ENCODE measurements around the gene PLS1. TPM values are rescaled to one million over a fixed set of nuclear protein-coding genes. Genes with fewer than 3 reads are reported as not detected.
"Not testable (repeated sequence)": the region's sequence is repeated elsewhere in the genome, so short reads cannot be mapped to it uniquely, and the experiment has no call there.

Gene PLS1
- total RNA-seq, 2 donors from 2014 or later, result 6.4 to 7.0 TPM

DNA sequence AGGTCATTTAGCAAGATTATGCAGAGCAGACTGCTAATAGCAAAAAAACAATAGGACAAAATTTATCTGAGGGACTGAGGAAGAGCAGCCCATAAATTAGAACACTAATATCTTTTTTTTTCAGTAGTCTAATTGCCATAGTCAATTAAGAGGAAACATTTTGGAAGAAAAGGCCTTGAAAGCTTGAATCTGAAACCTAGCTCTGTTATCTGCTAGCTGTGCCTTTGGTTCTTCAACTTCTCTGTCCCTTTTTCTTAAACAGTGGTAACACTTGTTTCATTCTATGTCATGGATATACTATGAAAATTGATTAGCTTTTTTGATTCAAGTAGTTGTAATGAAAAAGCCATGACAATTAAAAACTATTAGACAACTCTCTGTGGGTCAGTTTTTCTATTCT, 19.4 kb upstream of the PLS1 start:
- Histone ChIP-seq H3K9me3 (no peaks in the 10 kb centered on the region), H3K4me1 (replicated peaks) (no peaks in the 10 kb centered on the region), H3K27me3 (replicated peaks; ENCODE audit: insufficient read depth) (no peaks in the 10 kb centered on the region), H3K36me3 (no peaks in the 10 kb centered on the region), H3K4me3 (no peak overlapping the region), H3K27ac (no peak overlapping the region)
- TF ChIP-seq POLR2A (IDR thresholded peaks at IDR 0.05) (no peak), POLR2AphosphoS5 (IDR thresholded peaks at IDR 0.05) (no peak), CTCF (IDR thresholded peaks at IDR 0.05) (no peak)
- no peak for DNase-seq (ENCODE audit: low spot score)
- intact Hi-C loops (cut with DNase I), result no loop called here

GRCh38 chr3:142577696-142578328, 18.4 kb upstream of the PLS1 start:
- H3K4me3 ChIP-seq, result peak overlapping the region; percentile 71 to 82
- no peaks in the 10 kb centered on the region for H3K36me3 ChIP-seq
- H3K27ac ChIP-seq, result peak overlapping the region; percentile 88 to 95
- H3K27me3 ChIP-seq (replicated peaks; ENCODE audit: insufficient read depth), result no peaks in the 10 kb centered on the region
- intact Hi-C loops (cut with DNase I), result loop anchor here (1.0 to 2.0 kb wide), 2 partner anchors 129 to 423 kb away; partner anchors contain the start of genes U2SURP and XRN1
- WGBS, result 3% methylated on average over 12 of the region's 12 CpGs
- no peaks in the 10 kb centered on the region for H3K9me3 ChIP-seq
- no peaks in the 10 kb centered on the region for H3K4me1 ChIP-seq (replicated peaks)
- no peak for DNase-seq (ENCODE audit: low spot score)
- TF ChIP-seq POLR2AphosphoS5 (IDR thresholded peaks at IDR 0.05) (no peak), POLR2A (IDR thresholded peaks at IDR 0.05) (no peak)

DNA sequence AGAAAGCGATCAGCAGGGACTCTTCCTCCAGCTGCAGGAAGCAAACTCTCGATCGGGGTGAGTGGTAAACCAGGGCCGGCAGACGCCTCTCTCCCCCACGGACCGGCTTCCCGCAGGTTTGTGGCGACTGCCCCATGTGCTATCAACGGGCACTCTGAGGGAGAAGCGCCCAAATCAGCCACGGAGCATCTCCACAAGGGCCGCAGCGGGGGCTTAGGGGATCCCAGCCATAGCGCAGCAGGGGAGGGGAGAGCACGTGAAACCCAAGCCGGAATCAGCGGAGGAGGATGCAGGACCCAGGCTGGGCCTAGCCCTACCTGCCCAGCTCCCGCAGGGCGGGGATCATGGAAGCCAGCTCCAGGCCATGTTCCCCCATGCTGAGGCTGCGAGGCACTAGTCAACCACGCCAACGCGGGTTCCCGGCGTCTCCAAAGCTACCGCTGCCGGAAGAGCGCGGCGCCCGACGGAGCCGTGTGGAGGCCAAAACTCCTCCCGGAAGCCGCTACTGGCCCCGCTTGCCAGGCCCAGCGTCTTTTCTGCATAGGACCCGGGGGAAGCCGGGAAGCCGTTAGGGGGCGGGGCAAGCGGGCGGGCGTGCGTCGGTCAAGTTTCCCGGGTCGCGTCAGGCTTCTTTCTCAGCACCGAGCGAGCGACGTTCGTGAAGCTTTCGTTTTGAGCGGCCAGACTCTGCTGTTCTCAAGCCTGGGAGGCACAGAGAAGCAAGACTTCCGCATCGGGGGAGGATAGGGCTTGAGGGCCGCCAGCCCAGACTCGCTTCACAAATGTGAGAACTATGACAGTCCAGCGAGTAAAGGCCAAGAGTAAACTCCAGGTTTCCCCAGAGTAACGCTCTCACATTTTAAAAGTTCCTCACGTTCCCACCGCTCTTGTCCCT, 17.6 kb upstream of the PLS1 start, which contains the start of gene ATR:
ATR (minus strand) TSS at position 405 of the 895 bp plus-strand sequence; CDS start at position 376, 29 bp downstream.
- Histone ChIP-seq H3K9me3 (no peaks in the 10 kb centered on the region), H3K4me3 (peak within 1 kb of the TSS; percentile 71 to 82), H3K27ac (peak within 1 kb of the TSS; percentile 88 to 95), H3K27me3 (replicated peaks; ENCODE audit: insufficient read depth) (no peaks in the 10 kb centered on the region), H3K4me1 (replicated peaks) (no peaks in the 10 kb centered on the region), H3K36me3 (no peaks in the 10 kb centered on the region)
- TF ChIP-seq POLR2AphosphoS5 (IDR thresholded peaks at IDR 0.05), result peak; percentile 98
- peak in 2 of 4 experiments; percentile 27 to 28 for TF ChIP-seq CTCF (IDR thresholded peaks at IDR 0.05)
- peak; percentile 75 for TF ChIP-seq POLR2A (IDR thresholded peaks at IDR 0.05)
- under 1% methylated on average over 52 of the region's 65 CpGs for WGBS
- intact Hi-C loops (cut with DNase I), result loop anchor here (1.0 to 2.0 kb wide), 2 partner anchors 130 to 423 kb away; partner anchors contain the start of genes U2SURP and XRN1
- DNase-seq (ENCODE audit: low spot score), result peak; percentile 96

DNA sequence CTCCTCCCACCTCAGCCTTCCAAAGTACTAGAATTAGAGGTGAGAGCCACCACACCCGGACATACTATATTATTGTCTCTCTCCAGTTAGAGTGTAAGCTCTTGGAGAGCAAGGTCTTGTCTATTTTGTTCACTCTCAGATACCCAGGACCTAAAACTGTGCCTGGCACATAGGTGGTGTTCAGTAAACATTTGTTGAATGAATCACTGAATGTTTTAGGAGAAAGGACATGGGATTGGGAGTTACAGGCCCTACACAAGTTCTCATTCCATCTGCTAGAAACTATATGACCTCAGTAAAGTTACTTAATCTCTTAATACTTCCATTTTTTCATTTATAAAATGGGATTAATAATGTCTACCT, 16.2 kb upstream of the PLS1 start:
- TF ChIP-seq POLR2AphosphoS5 (IDR thresholded peaks at IDR 0.05), result no peak
- no peak for TF ChIP-seq CTCF (IDR thresholded peaks at IDR 0.05)
- no peak for TF ChIP-seq POLR2A (IDR thresholded peaks at IDR 0.05)
- Histone ChIP-seq H3K4me1 (replicated peaks) (no peaks in the 10 kb centered on the region), H3K27ac (no peak overlapping the region), H3K4me3 (no peak overlapping the region), H3K27me3 (replicated peaks; ENCODE audit: insufficient read depth) (no peaks in the 10 kb centered on the region), H3K9me3 (no peaks in the 10 kb centered on the region), H3K36me3 (no peaks in the 10 kb centered on the region)
- 100% methylated on average over 1 of the region's 1 CpG for WGBS
- intact Hi-C loops (cut with DNase I), result loop anchor here (10.0 kb wide), 1 partner anchor 405 kb away; no protein-coding TSS in a partner anchor
- no peak for DNase-seq (ENCODE audit: low spot score)

GRCh38 chr3:142581070-142581469, 15.1 kb upstream of the PLS1 start:
- not testable (repeated sequence) for H3K27me3 ChIP-seq (replicated peaks; ENCODE audit: insufficient read depth); H3K9me3 ChIP-seq; H3K4me3 ChIP-seq; DNase-seq (ENCODE audit: low spot score); H3K36me3 ChIP-seq; H3K4me1 ChIP-seq (replicated peaks); H3K27ac ChIP-seq
- intact Hi-C loops (cut with DNase I), result loop anchor here (10.0 kb wide), 1 partner anchor 404 kb away; no protein-coding TSS in a partner anchor
- 76% methylated on average over 11 of the region's 11 CpGs for WGBS
